Omental fat pad (tissue), 4 donors: ENCODE data around the gene PEAR1. TPM values are rescaled to one million over a fixed set of nuclear protein-coding genes. Genes with fewer than 3 reads are reported as not detected.
A peak's percentile ranks its signal among the peaks of the same experiment; 100 is the strongest.
"Not testable (repeated sequence)": the region's sequence is repeated elsewhere in the genome, so short reads cannot be mapped to it uniquely, and the experiment has no call there.

Experiments
- ATAC-seq: fragments of 150-250 bp; one replicate; pipeline ENCODE4 v1.9.1; 2016; ENCODE audit warnings: mild to moderate bottlenecking, moderate library complexity; ENCODE audit not compliant: low FRiP score
- DNase-seq: peaks from one replicate; pipeline ENCODE4 v3.0.0-alpha.2; 2019; ENCODE audit warnings: low spot score
- CTCF ChIP-seq, 3 donors: fragments of 450-650 bp; IDR thresholded peaks; one replicate each; pipeline ENCODE4 v1.5.1; 2016 to 2017; ENCODE audit warnings: antibody characterized with exemption in 3 of 3, mild to moderate bottlenecking in 3 of 3, moderate library complexity in 2 of 3
- total RNA-seq, 4 donors: library from RNA; depleted of rRNA; stranded (reverse); fragments of >200 nt; gene quantifications; one replicate each; pipeline ENCODE4 v1.1.0, GENCODE V29; 2016

PEAR1 gene
- total RNA-seq, 4 donors from 2014 or later = 5.4 to 29.5 (median 9.0) TPM

- TF ChIP-seq CTCF (IDR thresholded peaks at IDR 0.05) = no peak
- no peak for ATAC-seq
- no peak for DNase-seq
Observed at GRCh38 chr1:156925154-156926010, 31.9 kb downstream of the PEAR1 start.

- TF ChIP-seq CTCF (IDR thresholded peaks at IDR 0.05) = no peak
- no peak for DNase-seq
- no peak for ATAC-seq
Observed at GRCh38 chr1:156926175-156926574, 32.7 kb downstream of the PEAR1 start.

- not testable (repeated sequence) for DNase-seq, ATAC-seq
Observed at GRCh38 chr1:156926695-156927094, 33.2 kb downstream of the PEAR1 start.

GRCh38 chr1:156927215-156928042, 33.9 kb downstream of the PEAR1 start:
- peak; percentile 48 for ATAC-seq
- peak in 1 of 3 donors; percentile 23 for TF ChIP-seq CTCF (IDR thresholded peaks at IDR 0.05)
- peak; percentile 36 for DNase-seq

GRCh38 chr1:156928043-156928602, 34.6 kb downstream of the PEAR1 start:
- ATAC-seq (no peak), DNase-seq (no peak)
- no peak for TF ChIP-seq CTCF (IDR thresholded peaks at IDR 0.05)

GRCh38 chr1:156929596-156930238, 36.2 kb downstream of the PEAR1 start:
- TF ChIP-seq CTCF (IDR thresholded peaks at IDR 0.05) = no peak
- DNase-seq (no peak), ATAC-seq (no peak)

- ATAC-seq (no peak), DNase-seq (no peak)
- no peak for TF ChIP-seq CTCF (IDR thresholded peaks at IDR 0.05)
Observed at GRCh38 chr1:156930483-156930882, 37.0 kb downstream of the PEAR1 start.
